B cell (primary cell): Measurements from ENCODE around the gene XYLT1. TPM values are rescaled to one million over a fixed set of nuclear protein-coding genes. Genes with fewer than 3 reads are reported as not detected.

Source experiments
- ATAC-seq: fragments of 200-7000 bp; cut with Tn5 transposase; one replicate; pipeline ENCODE4 v1.10.0; 2021; ENCODE audit warnings: low read depth, mild to moderate bottlenecking, moderate number of reproducible peaks, moderate library complexity
- CTCF ChIA-PET: fragments of 350-600 bp; sonication (Branson Sonifier 250); formaldehyde crosslinking; loops from one replicate; lab custom pipeline; 2021; ENCODE audit warnings: antibody characterized with exemption, inconsistent platforms; lab: Charles Lee
- POLR2A ChIA-PET: fragments of 350-600 bp; sonication (Branson Sonifier 250); formaldehyde crosslinking; loops from one replicate; lab custom pipeline; 2021; ENCODE audit warnings: antibody characterized with exemption; lab: Charles Lee
- DNase-seq: peaks from one replicate; pipeline ENCODE4 v3.0.0; 2013
- H2AFZ ChIP-seq: 2 replicates; pipeline ENCODE4 v1.6.1; 2012; ENCODE audit warnings: mild to moderate bottlenecking, low read depth, low read length; ENCODE audit not compliant: insufficient read depth, poor library complexity, severe bottlenecking
- H3K27ac ChIP-seq, 2 donors: 1 replicate in 1 of 2; 2 replicates in 1 of 2; pipeline ENCODE4 v1.5.1; 2012 to 2013; ENCODE audit warnings: low read length in 2 of 2, mild to moderate bottlenecking in 2 of 2, moderate library complexity in 1 of 2
- H3K27me3 ChIP-seq, 4 experiments: fragments of 200-600 bp in 1 of 4; sonication (generic) in 1 of 4; replicated peaks in 1 of 4; 1 replicate in 2 of 4; 2 replicates in 2 of 4; pipeline versions ENCODE4 v1.6.1 to v1.7.0; 2013 to 2016; ENCODE audit warnings: low read length in 3 of 4, mild to moderate bottlenecking in 2 of 4, mixed read lengths in 1 of 4, moderate library complexity in 1 of 4; ENCODE audit not compliant: insufficient read depth in 4 of 4, control insufficient read depth in 3 of 4; ENCODE audit errors: control extremely low read depth in 1 of 4
- H3K36me3 ChIP-seq, 2 experiments: replicated peaks in 1 of 2; 1 replicate in 1 of 2; 2 replicates in 1 of 2; pipeline versions ENCODE4 v1.6.1 to v1.7.1; 2013; ENCODE audit warnings: low read length in 1 of 2; ENCODE audit not compliant: insufficient read depth in 2 of 2, control insufficient read depth in 1 of 2; ENCODE audit errors: control extremely low read depth in 1 of 2, extremely low read depth in 1 of 2
- H3K4me1 ChIP-seq, 2 donors: fragments of 200-600 bp in 1 of 2; sonication (generic) in 1 of 2; 1 replicate in 1 of 2; 2 replicates in 1 of 2; pipeline versions ENCODE4 v1.5.1 to v1.6.1; 2013 to 2017; ENCODE audit warnings: low read length in 2 of 2; ENCODE audit not compliant: control insufficient read depth in 2 of 2, insufficient read depth in 2 of 2
- H3K4me2 ChIP-seq: replicated peaks from 2 replicates; pipeline ENCODE3; 2012; ENCODE audit warnings: mild to moderate bottlenecking, low read depth, low read length; ENCODE audit not compliant: poor library complexity, severe bottlenecking
- H3K4me3 ChIP-seq, 5 experiments: fragments of 200-600 bp in 1 of 5; sonication (generic) in 1 of 5; 1 replicate in 3 of 5; 2 replicates in 2 of 5; pipeline versions ENCODE4 v1.5.1 to v1.7.0; 2011 to 2016; ENCODE audit warnings: low read length in 4 of 5, mild to moderate bottlenecking in 4 of 5, low read depth in 2 of 5, control low read depth in 1 of 5, moderate library complexity in 1 of 5; ENCODE audit not compliant: insufficient read depth in 1 of 5; ENCODE audit errors: control extremely low read depth in 1 of 5, extremely low read depth in 1 of 5
- H3K79me2 ChIP-seq: fragments of 200-600 bp; sonication (generic); one replicate; pipeline ENCODE4 v1.6.0; 2016; ENCODE audit warnings: low read length; ENCODE audit not compliant: control insufficient read depth, insufficient read depth
- H3K9ac ChIP-seq: fragments of 200-600 bp; sonication (generic); 2 replicates; pipeline ENCODE4 v1.6.1; 2017; ENCODE audit warnings: mild to moderate bottlenecking, low read length, moderate library complexity
- H3K9me3 ChIP-seq, 3 donors: one replicate each; pipeline versions ENCODE4 v1.6.1 to v1.7.1; 2013; ENCODE audit warnings: low read length in 2 of 3; ENCODE audit not compliant: control insufficient read depth in 2 of 3, insufficient read depth in 1 of 3; ENCODE audit errors: control extremely low read depth in 1 of 3
- H4K20me1 ChIP-seq: 2 replicates; pipeline ENCODE4 v1.6.0; 2012; ENCODE audit warnings: mild to moderate bottlenecking, low read length; ENCODE audit not compliant: insufficient read depth, control insufficient read depth, poor library complexity, severe bottlenecking
- H3K27ac Mint-ChIP-seq: one replicate; pipeline ENCODE4 v1.8.0; 2021; ENCODE audit warnings: mixed read lengths
- H3K27me3 Mint-ChIP-seq: one replicate; pipeline ENCODE4 v1.8.0; 2021; ENCODE audit warnings: mixed read lengths
- H3K4me1 Mint-ChIP-seq: one replicate; pipeline ENCODE4 v1.8.0; 2021; ENCODE audit warnings: mixed read lengths
- H3K4me3 Mint-ChIP-seq: one replicate; pipeline ENCODE4 v1.8.0; 2021; ENCODE audit warnings: mixed read lengths
- H3K9me3 Mint-ChIP-seq: one replicate; pipeline ENCODE4 v1.8.0; 2022; ENCODE audit warnings: mixed read lengths; ENCODE audit not compliant: insufficient read depth
- CTCF ChIP-seq: fragments of 200-600 bp; IDR thresholded peaks from one replicate; pipeline ENCODE4 v1.8.0; 2022; ENCODE audit warnings: antibody characterized with exemption, mild to moderate bottlenecking
- EZH2 ChIP-seq: IDR thresholded peaks from 2 replicates; pipeline ENCODE4 v1.6.1; 2012; ENCODE audit warnings: borderline replicate concordance, low read depth, mild to moderate bottlenecking, moderate library complexity, low read length; ENCODE audit not compliant: insufficient read depth, poor library complexity, severe bottlenecking
- WGBS: methylation state at CpG from one replicate; pipeline ENCODE4 v1.1.5; 2013; ENCODE audit warnings: missing lambda C conversion rate; ENCODE audit not compliant: insufficient coverage; 5-methylcytosine and 5-hydroxymethylcytosine counted together
- intact Hi-C: fragments of 100-400 bp; cut with micrococcal nuclease; formaldehyde crosslinking; loops from one replicate; pipeline ENCODE4 v1.10.0; 2022
- polyA plus RNA-seq: library from polyadenylated mRNA; depleted of rRNA; stranded (reverse); fragments of >200 nt; gene quantifications from 2 replicates; pipeline ENCODE4 v1.2.3, GENCODE V29; 2012
- total RNA-seq, 2 donors: library from RNA; stranded (reverse); fragments of 120-200 nt in 1 of 2; gene quantifications; 1 replicate in 1 of 2; 2 replicates in 1 of 2; pipeline versions ENCODE4 v1.2.3 to v1.2.4, GENCODE V29; 2013 to 2022

Gene XYLT1
- total and polyA plus RNA-seq, 2 donors (not counting 1 experiment from before 2014, with no cell fraction given), result 8.7 to 59.6 TPM

- peak overlapping the region; percentile 88 for H3K4me3 Mint-ChIP-seq
- DNase-seq (no peak), ATAC-seq (no peak)
- H3K4me2 ChIP-seq, result peak overlapping the region; percentile 80
- TF ChIP-seq CTCF, result no peak
- TF ChIP-seq EZH2, result no peak
- peaks cover 5% of the 10 kb centered on the region for H3K9me3 Mint-ChIP-seq
- H3K4me1 ChIP-seq, result peaks cover 82 to 86% of the 10 kb centered on the region in 2 donors
- POLR2A ChIA-PET, result interaction anchor here (1.5 to 2.0 kb wide), 2 partner anchors 8 to 68 kb away, joined by 5 to 26 read pairs; no protein-coding TSS in a partner anchor
- peak overlapping the region; percentile 96 for H3K27ac Mint-ChIP-seq
- peaks cover 0 to 4% (median 0%) of the 10 kb centered on the region in 3 donors for H3K9me3 ChIP-seq
- peak overlapping the region; percentile 91 to 93 for H3K27ac ChIP-seq
- H3K79me2 ChIP-seq, result peaks cover 47% of the 10 kb centered on the region
- no peak overlapping the region for H2AFZ ChIP-seq
- no peaks in the 10 kb centered on the region for H3K27me3 ChIP-seq
- peaks cover 88% of the 10 kb centered on the region for H3K4me1 Mint-ChIP-seq
- H3K4me3 ChIP-seq, result no peak overlapping the region
- H3K36me3 ChIP-seq, result no peaks in the 10 kb centered on the region
- no peak overlapping the region for H3K9ac ChIP-seq
- H3K27me3 Mint-ChIP-seq, result no peaks in the 10 kb centered on the region
- intact Hi-C loops, result no loop called here
- CTCF ChIA-PET, result interaction anchor here (1.4 to 8.4 kb wide), 5 partner anchors 24 to 102 kb away, joined by 4 to 48 read pairs (median 7); no protein-coding TSS in a partner anchor
- no peaks in the 10 kb centered on the region for H4K20me1 ChIP-seq
- WGBS, result no CpG with 5 or more reads among the region's 4 CpGs
Measured at GRCh38 chr16:17370731-17371285, 100.0 kb downstream of the XYLT1 start.

GRCh38 chr16:17370223-17370707 is 100.5 kb downstream of the XYLT1 start:
- Histone ChIP-seq H3K9ac (no peak overlapping the region), H3K4me3 (no peak overlapping the region), H3K4me1 (peaks cover 82 to 86% of the 10 kb centered on the region in 2 donors), H3K4me2 (peak overlapping the region; percentile 80), H2AFZ (no peak overlapping the region), H3K36me3 (no peaks in the 10 kb centered on the region), H3K27me3 (no peaks in the 10 kb centered on the region), H4K20me1 (no peaks in the 10 kb centered on the region), H3K9me3 (peaks cover 0 to 4% (median 0%) of the 10 kb centered on the region in 3 donors), H3K79me2 (peaks cover 47% of the 10 kb centered on the region), H3K27ac (peak overlapping the region; percentile 91 to 93)
- 74% methylated on average over 13 of the region's 13 CpGs for WGBS
- TF ChIP-seq EZH2, result no peak
- no peak for TF ChIP-seq CTCF
- intact Hi-C loops, result no loop called here
- CTCF ChIA-PET, result interaction anchor here (0.8 to 8.4 kb wide), 12 partner anchors 9 to 209 kb away, joined by 3 to 48 read pairs (median 4); no protein-coding TSS in a partner anchor
- peaks cover 88% of the 10 kb centered on the region for H3K4me1 Mint-ChIP-seq
- no peak for DNase-seq
- POLR2A ChIA-PET, result interaction anchor here (0.7 to 2.0 kb wide), 6 partner anchors 8 to 99 kb away, joined by 3 to 26 read pairs (median 4); no protein-coding TSS in a partner anchor
- no peaks in the 10 kb centered on the region for H3K27me3 Mint-ChIP-seq
- H3K9me3 Mint-ChIP-seq, result peaks cover 5% of the 10 kb centered on the region
- peak overlapping the region; percentile 88 for H3K4me3 Mint-ChIP-seq
- H3K27ac Mint-ChIP-seq, result peak overlapping the region; percentile 96
- ATAC-seq, result no peak
